ENCODE data around the gene SNTB2. TPM values are rescaled to one million over a fixed set of nuclear protein-coding genes. Genes with fewer than 3 reads are reported as not detected.

SNTB2 gene
- total and polyA plus RNA-seq, 2 donors (not counting 3 experiments of a cell fraction or from before 2014, with no cell fraction given), result 24.9 to 73.7 TPM

DNA sequence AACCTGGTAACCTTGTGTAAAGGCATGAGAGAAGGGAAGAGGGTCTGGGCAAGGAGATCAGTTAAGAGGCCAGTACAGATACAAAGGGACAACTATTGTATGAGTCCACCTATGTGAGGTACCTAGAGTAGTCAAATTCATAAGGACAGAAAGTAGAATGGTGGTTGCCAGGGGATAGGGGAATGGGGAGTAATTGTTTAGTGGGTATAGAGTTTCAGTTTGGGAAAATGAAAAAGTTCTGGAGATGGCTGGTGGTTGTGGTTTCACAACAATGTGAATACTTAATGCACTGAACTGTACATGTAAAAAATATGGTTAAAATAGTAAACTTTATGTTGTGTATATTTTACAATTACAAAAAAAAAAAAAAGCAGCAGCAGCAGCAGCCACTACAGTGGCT, 49.4 kb downstream of the SNTB2 start:
- no peak overlapping the region for H3K4me2 ChIP-seq (ENCODE audit: insufficient read depth, low read length)
- intact Hi-C loops (cut with micrococcal nuclease) (no loop called here), dilution Hi-C loops (cut with MboI; ENCODE audit: extremely low pct_ligation_motif_present, low sequenced_read_pairs) (no loop called here)
- no peaks in the 10 kb centered on the region for H3K9me3 ChIP-seq (replicated peaks; ENCODE audit: control insufficient read depth, insufficient read depth, low read length)
- CTCF ChIA-PET, result no interaction called here
- FAIRE-seq (no peak), DNase-seq (ENCODE audit: low read depth, low spot score) (no peak)
- no peaks in the 10 kb centered on the region for H3K36me3 ChIP-seq (ENCODE audit: control insufficient read depth in 2 of 2, extremely low read depth in 1 of 2, insufficient read depth in 2 of 2, low read length in 2 of 2)
- H3K9me1 ChIP-seq (replicated peaks; ENCODE audit: control insufficient read depth, extremely low read depth, insufficient read depth, low read length), result no peaks in the 10 kb centered on the region
- POLR2A ChIA-PET, result no interaction called here
- peaks cover 77% of the 10 kb centered on the region for H3K79me2 ChIP-seq (ENCODE audit: control insufficient read depth, insufficient read depth, low read length)
- no peaks in the 10 kb centered on the region for H4K20me1 ChIP-seq (replicated peaks; ENCODE audit: control insufficient read depth, extremely low read depth, insufficient read depth, low read length)
- H2AFZ ChIP-seq (ENCODE audit: low read depth, low read length), result no peak overlapping the region
- H3K9ac ChIP-seq (replicated peaks; ENCODE audit: extremely low read depth, insufficient read depth, low read length), result no peak overlapping the region
- no peaks in the 10 kb centered on the region for H3K27me3 ChIP-seq (ENCODE audit: control insufficient read depth in 2 of 2, insufficient read depth in 2 of 2, low read length in 2 of 2)
- no peak overlapping the region for H3K27ac ChIP-seq (ENCODE audit: insufficient read depth, low read depth, low read length)
- H3K4me1 ChIP-seq (ENCODE audit: control insufficient read depth, extremely low read depth, insufficient read depth, low read length), result peaks cover 16% of the 10 kb centered on the region
- no peak overlapping the region for H3K4me3 ChIP-seq (replicated peaks in 1 of 3; ENCODE audit: insufficient read depth in 1 of 3, low read depth in 1 of 3, low read length in 3 of 3)
- BruUV-seq (replicated peaks), result no TSS peak
- TF ChIP-seq, protein P1, sequence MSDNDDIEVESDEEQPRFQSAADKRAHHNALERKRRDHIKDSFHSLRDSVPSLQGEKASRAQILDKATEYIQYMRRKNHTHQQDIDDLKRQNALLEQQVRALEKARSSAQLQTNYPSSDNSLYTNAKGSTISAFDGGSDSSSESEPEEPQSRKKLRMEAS (IDR thresholded peaks at IDR 0.05; ENCODE audit: insufficient read depth, insufficient read length), result no peak
- TF ChIP-seq FOS (IDR thresholded peaks at IDR 0.05; ENCODE audit: borderline replicate concordance, insufficient read depth, low read length) (no peak), EZH2 (IDR thresholded peaks at IDR 0.05; ENCODE audit: borderline replicate concordance, low read depth, low read length, severe bottlenecking) (no peak), GATA2 (IDR thresholded peaks at IDR 0.05; ENCODE audit: insufficient read depth, insufficient read length, low read depth, low read length) (no peak), MYC (IDR thresholded peaks at IDR 0.05; ENCODE audit: low read depth, low read length) (no peak), JUN (IDR thresholded peaks at IDR 0.05; ENCODE audit: borderline replicate concordance, insufficient read depth, insufficient read length, low read depth) (no peak), POLR2A (IDR thresholded peaks at IDR 0.05; ENCODE audit: low read depth, low read length) (no peak), POLR2AphosphoS5 (IDR thresholded peaks at IDR 0.05; ENCODE audit: insufficient read depth, low read depth, low read length) (no peak)
- TF ChIP-seq, protein P2, sequence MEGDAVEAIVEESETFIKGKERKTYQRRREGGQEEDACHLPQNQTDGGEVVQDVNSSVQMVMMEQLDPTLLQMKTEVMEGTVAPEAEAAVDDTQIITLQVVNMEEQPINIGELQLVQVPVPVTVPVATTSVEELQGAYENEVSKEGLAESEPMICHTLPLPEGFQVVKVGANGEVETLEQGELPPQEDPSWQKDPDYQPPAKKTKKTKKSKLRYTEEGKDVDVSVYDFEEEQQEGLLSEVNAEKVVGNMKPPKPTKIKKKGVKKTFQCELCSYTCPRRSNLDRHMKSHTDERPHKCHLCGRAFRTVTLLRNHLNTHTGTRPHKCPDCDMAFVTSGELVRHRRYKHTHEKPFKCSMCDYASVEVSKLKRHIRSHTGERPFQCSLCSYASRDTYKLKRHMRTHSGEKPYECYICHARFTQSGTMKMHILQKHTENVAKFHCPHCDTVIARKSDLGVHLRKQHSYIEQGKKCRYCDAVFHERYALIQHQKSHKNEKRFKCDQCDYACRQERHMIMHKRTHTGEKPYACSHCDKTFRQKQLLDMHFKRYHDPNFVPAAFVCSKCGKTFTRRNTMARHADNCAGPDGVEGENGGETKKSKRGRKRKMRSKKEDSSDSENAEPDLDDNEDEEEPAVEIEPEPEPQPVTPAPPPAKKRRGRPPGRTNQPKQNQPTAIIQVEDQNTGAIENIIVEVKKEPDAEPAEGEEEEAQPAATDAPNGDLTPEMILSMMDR (IDR thresholded peaks at IDR 0.05; ENCODE audit: extremely low read depth in 1 of 2, insufficient read depth in 1 of 2, low read depth in 1 of 2, low read length in 2 of 2), result no peak

Measured in endothelial cell of umbilical vein (primary cell).